HepG2 (cell line): ENCODE results near the gene PLK3. TPM values are rescaled to one million over a fixed set of nuclear protein-coding genes. Genes with fewer than 3 reads are reported as not detected.

ENCODE experiments used
- ARNT2 ChIP-seq: sonication (generic); formaldehyde crosslinking; IDR thresholded peaks from 2 replicates; pipeline ENCODE4 v1.8.0; 2022; ENCODE audit warnings: mild to moderate bottlenecking, low read depth, missing genetic modification reagents, moderate library complexity
- CREM ChIP-seq, 2 experiments: sonication (generic) in 1 of 2; formaldehyde crosslinking in 1 of 2; IDR thresholded peaks; 2 replicates each; pipeline versions ENCODE4 v1.4.0 to v1.6.1; 2016 to 2020; ENCODE audit warnings: antibody characterized with exemption in 1 of 2, mild to moderate bottlenecking in 1 of 2, missing genetic modification reagents in 1 of 2
- E2F5 ChIP-seq: sonication (generic); formaldehyde crosslinking; conservative IDR thresholded peaks from 2 replicates; pipeline ENCODE4 v1.4.0; 2020; ENCODE audit warnings: missing genetic modification reagents
- HNRNPH1 ChIP-seq: fragments of 200-400 bp; formaldehyde crosslinking; optimal IDR thresholded peaks from 2 replicates; pipeline ENCODE3; 2017; ENCODE audit warnings: mild to moderate bottlenecking, low read depth, low read length
- KMT2A ChIP-seq: sonication (generic); formaldehyde crosslinking; IDR thresholded peaks from 2 replicates; pipeline ENCODE4 v1.4.0; 2020; ENCODE audit warnings: missing genetic modification reagents
- REPIN1 ChIP-seq: sonication (generic); formaldehyde crosslinking; IDR thresholded peaks from 2 replicates; pipeline ENCODE4 v1.8.0; 2022; ENCODE audit warnings: missing genetic modification reagents, low read depth, mild to moderate bottlenecking, borderline replicate concordance
- RFXAP ChIP-seq: sonication (generic); formaldehyde crosslinking; IDR thresholded peaks from 2 replicates; pipeline ENCODE4 v1.4.0; 2020; ENCODE audit warnings: missing genetic modification reagents, borderline replicate concordance
- SAP130 ChIP-seq: IDR thresholded peaks from 2 replicates; pipeline ENCODE4 v1.6.1; 2016; ENCODE audit warnings: low read depth
- STAG1 ChIP-seq: sonication (generic); formaldehyde crosslinking; IDR thresholded peaks from 2 replicates; pipeline ENCODE4 v1.4.0; 2020; ENCODE audit warnings: missing genetic modification reagents
- TAF1 ChIP-seq: sonication (generic); formaldehyde crosslinking; IDR thresholded peaks from 2 replicates; pipeline ENCODE4 v1.4.0; 2020; ENCODE audit warnings: missing genetic modification reagents
- THAP11 ChIP-seq: IDR thresholded peaks from 2 replicates; pipeline ENCODE4 v1.6.1; 2016; ENCODE audit warnings: missing biosample characterization, missing genetic modification reagents
- YEATS4 ChIP-seq: sonication (generic); formaldehyde crosslinking; IDR thresholded peaks from 2 replicates; pipeline ENCODE4 v1.4.0; 2020; ENCODE audit warnings: missing genetic modification reagents, borderline replicate concordance
- ZNF24 ChIP-seq: fragments of 450-650 bp; IDR thresholded peaks from 2 replicates; pipeline ENCODE4 v1.6.1; 2017; ENCODE audit warnings: antibody characterized with exemption, mild to moderate bottlenecking
- ZNF253 ChIP-seq: sonication (generic); formaldehyde crosslinking; IDR thresholded peaks from 2 replicates; pipeline ENCODE4 v1.8.0; 2022; ENCODE audit warnings: mild to moderate bottlenecking, missing genetic modification reagents, borderline replicate concordance
- ZNF260 ChIP-seq: sonication (generic); formaldehyde crosslinking; IDR thresholded peaks from 2 replicates; pipeline ENCODE4 v1.4.0; 2020; ENCODE audit warnings: missing genetic modification reagents, low read depth, mild to moderate bottlenecking, borderline replicate concordance
- ZNF337 ChIP-seq: sonication (generic); formaldehyde crosslinking; IDR thresholded peaks from 2 replicates; pipeline ENCODE4 v1.5.1; 2020; ENCODE audit warnings: missing genetic modification reagents, low read depth, mild to moderate bottlenecking, borderline replicate concordance
- ZNF572 ChIP-seq: sonication (generic); formaldehyde crosslinking; IDR thresholded peaks from 2 replicates; pipeline ENCODE4 v1.5.1; 2020; ENCODE audit warnings: mild to moderate bottlenecking, missing genetic modification reagents
- ZNF674 ChIP-seq: sonication (generic); formaldehyde crosslinking; IDR thresholded peaks from 2 replicates; pipeline ENCODE4 v1.5.0; 2020; ENCODE audit warnings: low read depth, mild to moderate bottlenecking, missing genetic modification reagents
- ZZZ3 ChIP-seq: sonication (generic); formaldehyde crosslinking; IDR thresholded peaks from 2 replicates; pipeline ENCODE4 v1.4.0; 2020; ENCODE audit warnings: missing genetic modification reagents, mild to moderate bottlenecking, borderline replicate concordance
- polyA plus RNA-seq, 8 experiments: library from polyadenylated mRNA; depleted of rRNA in 3 of 8; stranded (reverse) in 7 of 8; unstranded in 1 of 8; fragments of >200 nt; fragmentation: Illumina TruSeq in 4 of 8; extraction: Trizol in 4 of 8; gene quantifications; 2 replicates each; pipeline versions ENCODE4 v1.2.1 to v1.2.3, GENCODE V29; 2011 to 2016; ENCODE audit warnings: low read depth in 4 of 8, missing spikeins in 1 of 8, mixed read lengths in 1 of 8; ENCODE audit not compliant: insufficient read depth in 1 of 8
- total RNA-seq, 5 experiments: library from RNA; depleted of rRNA; stranded (reverse); fragments of >200 nt; fragmentation: Illumina TruSeq; extraction: Trizol; gene quantifications; 2 replicates each; pipeline ENCODE4 v1.2.3, GENCODE V29; 2016; ENCODE audit warnings: low read depth in 1 of 5
- TF ChIP-seq, protein P1 (sequence below): sonication (generic); formaldehyde crosslinking; IDR thresholded peaks from 2 replicates; pipeline ENCODE4 v1.4.0; 2020; ENCODE audit warnings: missing genetic modification reagents, borderline replicate concordance
- TF ChIP-seq, protein P2 (sequence below): sonication (generic); formaldehyde crosslinking; IDR thresholded peaks from 2 replicates; pipeline ENCODE4 v1.4.0; 2020; ENCODE audit warnings: mild to moderate bottlenecking, low read depth, missing genetic modification reagents
- TF ChIP-seq, protein P3 (sequence below): IDR thresholded peaks from 2 replicates; pipeline ENCODE4 v1.6.1; 2016; ENCODE audit warnings: low read depth, control low read depth

The PLK3 gene
- total and polyA plus RNA-seq, 2 of the 13 experiments (the other 11 are each of a cell fraction or from before 2014, with no cell fraction given): 9.8 to 16.9 TPM

DNA sequence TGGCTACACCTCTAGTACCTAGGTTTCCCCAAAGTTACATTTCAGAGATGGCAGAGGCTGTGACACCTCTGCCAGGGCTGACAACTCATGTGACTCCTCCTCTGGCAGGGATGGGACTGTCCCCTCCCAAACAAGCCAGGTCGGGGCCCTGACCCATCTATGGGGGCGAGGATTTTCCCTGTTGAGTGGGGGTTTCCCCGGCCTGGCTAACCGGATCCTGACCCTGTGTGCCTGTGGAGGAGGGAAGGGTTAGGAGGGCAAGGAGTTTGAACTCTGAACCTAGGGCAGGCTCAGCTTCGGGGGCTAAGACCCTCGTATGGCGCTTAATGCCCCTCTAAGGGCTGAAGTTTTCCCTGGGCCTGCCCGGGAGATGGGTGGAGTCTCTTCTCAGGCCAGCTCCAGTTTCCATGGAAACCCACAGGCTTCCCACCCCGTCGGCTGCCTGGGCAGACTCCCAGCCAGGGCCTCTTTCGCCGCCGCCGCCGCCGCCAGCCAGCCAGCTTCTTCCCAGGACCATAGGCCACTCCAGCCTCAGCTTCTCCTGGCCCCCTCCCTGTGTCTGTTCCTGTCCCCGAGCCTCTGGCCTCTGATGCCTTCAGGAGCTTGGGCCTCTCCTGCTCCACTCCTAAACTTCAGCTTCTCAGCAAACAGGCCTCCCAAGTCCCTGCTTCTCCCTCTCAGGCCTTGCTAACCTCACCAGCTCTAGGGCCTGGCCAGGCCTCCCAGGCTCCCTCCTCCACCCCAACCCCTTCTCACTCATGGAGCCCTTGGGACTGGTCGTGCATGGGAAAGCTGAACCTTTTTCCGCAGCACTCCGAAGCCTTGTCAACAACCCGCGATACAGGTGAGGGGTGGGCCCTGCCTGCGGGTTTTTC is 8.1 kb downstream of the PLK3 start, which contains the start of gene BTBD19 (continued):
- TF ChIP-seq, protein P1, sequence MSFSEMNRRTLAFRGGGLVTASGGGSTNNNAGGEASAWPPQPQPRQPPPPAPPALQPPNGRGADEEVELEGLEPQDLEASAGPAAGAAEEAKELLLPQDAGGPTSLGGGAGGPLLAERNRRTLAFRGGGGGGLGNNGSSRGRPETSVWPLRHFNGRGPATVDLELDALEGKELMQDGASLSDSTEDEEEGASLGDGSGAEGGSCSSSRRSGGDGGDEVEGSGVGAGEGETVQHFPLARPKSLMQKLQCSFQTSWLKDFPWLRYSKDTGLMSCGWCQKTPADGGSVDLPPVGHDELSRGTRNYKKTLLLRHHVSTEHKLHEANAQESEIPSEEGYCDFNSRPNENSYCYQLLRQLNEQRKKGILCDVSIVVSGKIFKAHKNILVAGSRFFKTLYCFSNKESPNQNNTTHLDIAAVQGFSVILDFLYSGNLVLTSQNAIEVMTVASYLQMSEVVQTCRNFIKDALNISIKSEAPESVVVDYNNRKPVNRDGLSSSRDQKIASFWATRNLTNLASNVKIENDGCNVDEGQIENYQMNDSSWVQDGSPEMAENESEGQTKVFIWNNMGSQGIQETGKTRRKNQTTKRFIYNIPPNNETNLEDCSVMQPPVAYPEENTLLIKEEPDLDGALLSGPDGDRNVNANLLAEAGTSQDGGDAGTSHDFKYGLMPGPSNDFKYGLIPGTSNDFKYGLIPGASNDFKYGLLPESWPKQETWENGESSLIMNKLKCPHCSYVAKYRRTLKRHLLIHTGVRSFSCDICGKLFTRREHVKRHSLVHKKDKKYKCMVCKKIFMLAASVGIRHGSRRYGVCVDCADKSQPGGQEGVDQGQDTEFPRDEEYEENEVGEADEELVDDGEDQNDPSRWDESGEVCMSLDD (CRISPR knock-in tag): no peak
- no peak; the same call in 1 of the 2 replicates for TF ChIP-seq E2F5 (CRISPR knock-in tag)
- TF ChIP-seq THAP11 (CRISPR knock-in tag): 0 out of 2 replicates have a peak, but pooled peaks have one; percentile 4
- TF ChIP-seq HNRNPH1: peak; percentile 46
- no peak for TF ChIP-seq ZNF337 (CRISPR knock-in tag)
- TF ChIP-seq TAF1 (CRISPR knock-in tag): peak; percentile 18
- TF ChIP-seq ZNF674: 0 out of 2 replicates have a peak, but pooled peaks have one; percentile 28
- no peak for TF ChIP-seq ARNT2 (CRISPR knock-in tag)
- no peak for TF ChIP-seq REPIN1
- no peak for TF ChIP-seq STAG1 (CRISPR knock-in tag)
- TF ChIP-seq ZNF260 (CRISPR knock-in tag): no peak
- no peak for TF ChIP-seq YEATS4 (CRISPR knock-in tag)
- TF ChIP-seq ZZZ3 (CRISPR knock-in tag): 0 out of 2 replicates have a peak, but pooled peaks have one; percentile 6
- 0 out of 2 replicates have a peak, but pooled peaks have one; percentile 34 for TF ChIP-seq RFXAP (CRISPR knock-in tag)
- TF ChIP-seq, protein P2, sequence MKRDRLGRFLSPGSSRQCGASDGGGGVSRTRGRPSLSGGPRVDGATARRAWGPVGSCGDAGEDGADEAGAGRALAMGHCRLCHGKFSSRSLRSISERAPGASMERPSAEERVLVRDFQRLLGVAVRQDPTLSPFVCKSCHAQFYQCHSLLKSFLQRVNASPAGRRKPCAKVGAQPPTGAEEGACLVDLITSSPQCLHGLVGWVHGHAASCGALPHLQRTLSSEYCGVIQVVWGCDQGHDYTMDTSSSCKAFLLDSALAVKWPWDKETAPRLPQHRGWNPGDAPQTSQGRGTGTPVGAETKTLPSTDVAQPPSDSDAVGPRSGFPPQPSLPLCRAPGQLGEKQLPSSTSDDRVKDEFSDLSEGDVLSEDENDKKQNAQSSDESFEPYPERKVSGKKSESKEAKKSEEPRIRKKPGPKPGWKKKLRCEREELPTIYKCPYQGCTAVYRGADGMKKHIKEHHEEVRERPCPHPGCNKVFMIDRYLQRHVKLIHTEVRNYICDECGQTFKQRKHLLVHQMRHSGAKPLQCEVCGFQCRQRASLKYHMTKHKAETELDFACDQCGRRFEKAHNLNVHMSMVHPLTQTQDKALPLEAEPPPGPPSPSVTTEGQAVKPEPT (CRISPR knock-in tag): 0 out of 2 replicates have a peak, but pooled peaks have one; percentile 36
- TF ChIP-seq ZNF24: 0 out of 2 replicates have a peak, but pooled peaks have one; percentile 25
- peak; percentile 14; the same call in 1 of the 2 replicates for TF ChIP-seq CREM (IDR thresholded peaks at IDR 0.05)
- no peak for TF ChIP-seq CREM (CRISPR knock-in tag; IDR thresholded peaks at IDR 0.05)
- no peak for TF ChIP-seq ZNF572
- TF ChIP-seq SAP130 (CRISPR knock-in tag): peak; percentile 68
- TF ChIP-seq KMT2A: 0 out of 2 replicates have a peak, but pooled peaks have one; percentile 41
- TF ChIP-seq, protein P3, sequence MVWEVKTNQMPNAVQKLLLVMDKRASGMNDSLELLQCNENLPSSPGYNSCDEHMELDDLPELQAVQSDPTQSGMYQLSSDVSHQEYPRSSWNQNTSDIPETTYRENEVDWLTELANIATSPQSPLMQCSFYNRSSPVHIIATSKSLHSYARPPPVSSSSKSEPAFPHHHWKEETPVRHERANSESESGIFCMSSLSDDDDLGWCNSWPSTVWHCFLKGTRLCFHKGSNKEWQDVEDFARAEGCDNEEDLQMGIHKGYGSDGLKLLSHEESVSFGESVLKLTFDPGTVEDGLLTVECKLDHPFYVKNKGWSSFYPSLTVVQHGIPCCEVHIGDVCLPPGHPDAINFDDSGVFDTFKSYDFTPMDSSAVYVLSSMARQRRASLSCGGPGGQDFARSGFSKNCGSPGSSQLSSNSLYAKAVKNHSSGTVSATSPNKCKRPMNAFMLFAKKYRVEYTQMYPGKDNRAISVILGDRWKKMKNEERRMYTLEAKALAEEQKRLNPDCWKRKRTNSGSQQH (CRISPR knock-in tag): 0 out of 2 replicates have a peak, but pooled peaks have one; percentile 6
- no peak for TF ChIP-seq ZNF253 (CRISPR knock-in tag)
